ENCODE data around the gene ID1. TPM values are rescaled to one million over a fixed set of nuclear protein-coding genes. Genes with fewer than 3 reads are reported as not detected.
A peak's percentile ranks its signal among the peaks of the same experiment; 100 is the strongest.

Gene ID1
- total and polyA plus RNA-seq, 2 of the 13 experiments (the other 11 are each of a cell fraction or from before 2014, with no cell fraction given): 320 to 419 TPM

DNA sequence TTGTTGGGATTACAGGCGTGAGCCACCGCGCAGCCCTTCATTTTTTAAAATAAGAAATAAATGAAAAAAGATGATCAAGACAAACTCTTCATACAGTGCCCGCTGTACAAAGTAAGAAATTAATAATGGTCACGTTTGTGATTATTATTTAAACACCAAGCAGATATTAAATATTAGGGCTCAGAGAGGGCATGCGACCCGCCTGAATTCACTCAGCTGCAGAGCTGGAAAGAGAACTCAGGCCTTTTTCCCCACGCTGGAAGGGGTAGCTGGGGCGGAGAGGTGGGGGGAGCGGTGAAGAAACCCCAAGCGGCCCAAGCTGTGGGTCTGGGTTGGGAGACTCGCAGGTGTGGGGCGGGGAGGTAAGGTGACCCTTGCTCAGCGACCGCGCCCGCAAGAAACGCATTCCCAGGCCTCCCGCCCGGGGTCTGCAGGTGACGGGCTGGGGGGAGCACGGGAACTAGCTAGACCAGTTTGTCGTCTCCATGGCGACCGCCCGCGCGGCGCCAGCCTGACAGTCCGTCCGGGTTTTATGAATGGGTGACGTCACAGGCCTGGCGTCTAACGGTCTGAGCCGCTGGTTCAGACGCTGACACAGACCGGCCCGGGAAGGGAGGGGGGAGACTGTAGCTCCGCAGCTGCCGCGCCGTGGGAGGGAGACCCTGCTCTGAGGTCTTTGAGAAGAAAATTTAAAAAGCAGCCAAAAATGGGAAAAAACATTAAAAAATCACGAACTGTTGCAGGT is 1.1 kb upstream of the ID1 start (continued):
- TF ChIP-seq, protein P1, sequence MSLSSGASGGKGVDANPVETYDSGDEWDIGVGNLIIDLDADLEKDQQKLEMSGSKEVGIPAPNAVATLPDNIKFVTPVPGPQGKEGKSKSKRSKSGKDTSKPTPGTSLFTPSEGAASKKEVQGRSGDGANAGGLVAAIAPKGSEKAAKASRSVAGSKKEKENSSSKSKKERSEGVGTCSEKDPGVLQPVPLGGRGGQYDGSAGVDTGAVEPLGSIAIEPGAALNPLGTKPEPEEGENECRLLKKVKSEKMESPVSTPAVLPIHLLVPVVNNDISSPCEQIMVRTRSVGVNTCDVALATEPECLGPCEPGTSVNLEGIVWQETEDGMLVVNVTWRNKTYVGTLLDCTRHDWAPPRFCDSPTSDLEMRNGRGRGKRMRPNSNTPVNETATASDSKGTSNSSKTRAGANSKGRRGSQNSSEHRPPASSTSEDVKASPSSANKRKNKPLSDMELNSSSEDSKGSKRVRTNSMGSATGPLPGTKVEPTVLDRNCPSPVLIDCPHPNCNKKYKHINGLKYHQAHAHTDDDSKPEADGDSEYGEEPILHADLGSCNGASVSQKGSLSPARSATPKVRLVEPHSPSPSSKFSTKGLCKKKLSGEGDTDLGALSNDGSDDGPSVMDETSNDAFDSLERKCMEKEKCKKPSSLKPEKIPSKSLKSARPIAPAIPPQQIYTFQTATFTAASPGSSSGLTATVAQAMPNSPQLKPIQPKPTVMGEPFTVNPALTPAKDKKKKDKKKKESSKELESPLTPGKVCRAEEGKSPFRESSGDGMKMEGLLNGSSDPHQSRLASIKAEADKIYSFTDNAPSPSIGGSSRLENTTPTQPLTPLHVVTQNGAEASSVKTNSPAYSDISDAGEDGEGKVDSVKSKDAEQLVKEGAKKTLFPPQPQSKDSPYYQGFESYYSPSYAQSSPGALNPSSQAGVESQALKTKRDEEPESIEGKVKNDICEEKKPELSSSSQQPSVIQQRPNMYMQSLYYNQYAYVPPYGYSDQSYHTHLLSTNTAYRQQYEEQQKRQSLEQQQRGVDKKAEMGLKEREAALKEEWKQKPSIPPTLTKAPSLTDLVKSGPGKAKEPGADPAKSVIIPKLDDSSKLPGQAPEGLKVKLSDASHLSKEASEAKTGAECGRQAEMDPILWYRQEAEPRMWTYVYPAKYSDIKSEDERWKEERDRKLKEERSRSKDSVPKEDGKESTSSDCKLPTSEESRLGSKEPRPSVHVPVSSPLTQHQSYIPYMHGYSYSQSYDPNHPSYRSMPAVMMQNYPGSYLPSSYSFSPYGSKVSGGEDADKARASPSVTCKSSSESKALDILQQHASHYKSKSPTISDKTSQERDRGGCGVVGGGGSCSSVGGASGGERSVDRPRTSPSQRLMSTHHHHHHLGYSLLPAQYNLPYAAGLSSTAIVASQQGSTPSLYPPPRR (CRISPR knock-in tag; IDR thresholded peaks at IDR 0.05; ENCODE audit: borderline replicate concordance): peak; percentile 98
- TF ChIP-seq NFKB2 (CRISPR knock-in tag; IDR thresholded peaks at IDR 0.05; ENCODE audit: borderline replicate concordance) (peak; percentile 96), IRX3 (CRISPR knock-in tag; IDR thresholded peaks at IDR 0.05; ENCODE audit: borderline replicate concordance, low read depth) (no peak), ZNF383 (CRISPR knock-in tag; IDR thresholded peaks at IDR 0.05; ENCODE audit: borderline replicate concordance) (no peak; the same call in 1 of the 2 replicates), ZNF3 (CRISPR knock-in tag; IDR thresholded peaks at IDR 0.05) (no peak), NR3C1 (CRISPR knock-in tag; IDR thresholded peaks at IDR 0.05) (no peak), ZNF136 (CRISPR knock-in tag; IDR thresholded peaks at IDR 0.05; ENCODE audit: low read depth) (peak; percentile 62; the same call in 1 of the 2 replicates), PCBP2 (optimal IDR thresholded peaks at IDR 0.05; ENCODE audit: low read depth, low read length, poor library complexity, severe bottlenecking) (no peak), KDM2A (CRISPR knock-in tag; IDR thresholded peaks at IDR 0.05; ENCODE audit: borderline replicate concordance, low read depth) (peak; percentile 96), ZNF546 (CRISPR knock-in tag; conservative IDR thresholded peaks at IDR 0.05) (no peak), ZNF780A (CRISPR knock-in tag; IDR thresholded peaks at IDR 0.05) (no peak; the same call in 1 of the 2 replicates)
- TF ChIP-seq, protein P2, sequence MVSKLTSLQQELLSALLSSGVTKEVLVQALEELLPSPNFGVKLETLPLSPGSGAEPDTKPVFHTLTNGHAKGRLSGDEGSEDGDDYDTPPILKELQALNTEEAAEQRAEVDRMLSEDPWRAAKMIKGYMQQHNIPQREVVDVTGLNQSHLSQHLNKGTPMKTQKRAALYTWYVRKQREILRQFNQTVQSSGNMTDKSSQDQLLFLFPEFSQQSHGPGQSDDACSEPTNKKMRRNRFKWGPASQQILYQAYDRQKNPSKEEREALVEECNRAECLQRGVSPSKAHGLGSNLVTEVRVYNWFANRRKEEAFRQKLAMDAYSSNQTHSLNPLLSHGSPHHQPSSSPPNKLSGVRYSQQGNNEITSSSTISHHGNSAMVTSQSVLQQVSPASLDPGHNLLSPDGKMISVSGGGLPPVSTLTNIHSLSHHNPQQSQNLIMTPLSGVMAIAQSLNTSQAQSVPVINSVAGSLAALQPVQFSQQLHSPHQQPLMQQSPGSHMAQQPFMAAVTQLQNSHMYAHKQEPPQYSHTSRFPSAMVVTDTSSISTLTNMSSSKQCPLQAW (CRISPR knock-in tag; IDR thresholded peaks at IDR 0.05): peak; percentile 99
- TF ChIP-seq, protein P3, sequence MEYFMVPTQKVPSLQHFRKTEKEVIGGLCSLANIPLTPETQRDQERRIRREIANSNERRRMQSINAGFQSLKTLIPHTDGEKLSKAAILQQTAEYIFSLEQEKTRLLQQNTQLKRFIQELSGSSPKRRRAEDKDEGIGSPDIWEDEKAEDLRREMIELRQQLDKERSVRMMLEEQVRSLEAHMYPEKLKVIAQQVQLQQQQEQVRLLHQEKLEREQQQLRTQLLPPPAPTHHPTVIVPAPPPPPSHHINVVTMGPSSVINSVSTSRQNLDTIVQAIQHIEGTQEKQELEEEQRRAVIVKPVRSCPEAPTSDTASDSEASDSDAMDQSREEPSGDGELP (IDR thresholded peaks at IDR 0.05; ENCODE audit: borderline replicate concordance, low read depth): peak; percentile 99
- TF ChIP-seq, protein P4, sequence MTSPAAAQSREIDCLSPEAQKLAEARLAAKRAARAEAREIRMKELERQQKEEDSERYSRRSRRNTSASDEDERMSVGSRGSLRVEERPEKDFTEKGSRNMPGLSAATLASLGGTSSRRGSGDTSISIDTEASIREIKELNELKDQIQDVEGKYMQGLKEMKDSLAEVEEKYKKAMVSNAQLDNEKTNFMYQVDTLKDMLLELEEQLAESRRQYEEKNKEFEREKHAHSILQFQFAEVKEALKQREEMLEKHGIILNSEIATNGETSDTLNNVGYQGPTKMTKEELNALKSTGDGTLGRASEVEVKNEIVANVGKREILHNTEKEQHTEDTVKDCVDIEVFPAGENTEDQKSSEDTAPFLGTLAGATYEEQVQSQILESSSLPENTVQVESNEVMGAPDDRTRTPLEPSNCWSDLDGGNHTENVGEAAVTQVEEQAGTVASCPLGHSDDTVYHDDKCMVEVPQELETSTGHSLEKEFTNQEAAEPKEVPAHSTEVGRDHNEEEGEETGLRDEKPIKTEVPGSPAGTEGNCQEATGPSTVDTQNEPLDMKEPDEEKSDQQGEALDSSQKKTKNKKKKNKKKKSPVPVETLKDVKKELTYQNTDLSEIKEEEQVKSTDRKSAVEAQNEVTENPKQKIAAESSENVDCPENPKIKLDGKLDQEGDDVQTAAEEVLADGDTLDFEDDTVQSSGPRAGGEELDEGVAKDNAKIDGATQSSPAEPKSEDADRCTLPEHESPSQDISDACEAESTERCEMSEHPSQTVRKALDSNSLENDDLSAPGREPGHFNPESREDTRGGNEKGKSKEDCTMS (CRISPR knock-in tag; conservative IDR thresholded peaks at IDR 0.05): no peak
- TF ChIP-seq, protein P5, sequence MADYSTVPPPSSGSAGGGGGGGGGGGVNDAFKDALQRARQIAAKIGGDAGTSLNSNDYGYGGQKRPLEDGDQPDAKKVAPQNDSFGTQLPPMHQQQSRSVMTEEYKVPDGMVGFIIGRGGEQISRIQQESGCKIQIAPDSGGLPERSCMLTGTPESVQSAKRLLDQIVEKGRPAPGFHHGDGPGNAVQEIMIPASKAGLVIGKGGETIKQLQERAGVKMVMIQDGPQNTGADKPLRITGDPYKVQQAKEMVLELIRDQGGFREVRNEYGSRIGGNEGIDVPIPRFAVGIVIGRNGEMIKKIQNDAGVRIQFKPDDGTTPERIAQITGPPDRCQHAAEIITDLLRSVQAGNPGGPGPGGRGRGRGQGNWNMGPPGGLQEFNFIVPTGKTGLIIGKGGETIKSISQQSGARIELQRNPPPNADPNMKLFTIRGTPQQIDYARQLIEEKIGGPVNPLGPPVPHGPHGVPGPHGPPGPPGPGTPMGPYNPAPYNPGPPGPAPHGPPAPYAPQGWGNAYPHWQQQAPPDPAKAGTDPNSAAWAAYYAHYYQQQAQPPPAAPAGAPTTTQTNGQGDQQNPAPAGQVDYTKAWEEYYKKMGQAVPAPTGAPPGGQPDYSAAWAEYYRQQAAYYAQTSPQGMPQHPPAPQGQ (CRISPR knock-in tag; IDR thresholded peaks at IDR 0.05; ENCODE audit: borderline replicate concordance): no peak; the same call in 1 of the 2 replicates

Measured in HepG2 (cell line).